Measurements from ENCODE around the gene CHRNA7. TPM values are rescaled to one million over a fixed set of nuclear protein-coding genes. Genes with fewer than 3 reads are reported as not detected.
A peak's percentile ranks its signal among the peaks of the same experiment; 100 is the strongest.

Gene CHRNA7
- 1 to 10 TPM; 1.6 to 9.1 (median 2.8) TPM for total RNA-seq

DNA sequence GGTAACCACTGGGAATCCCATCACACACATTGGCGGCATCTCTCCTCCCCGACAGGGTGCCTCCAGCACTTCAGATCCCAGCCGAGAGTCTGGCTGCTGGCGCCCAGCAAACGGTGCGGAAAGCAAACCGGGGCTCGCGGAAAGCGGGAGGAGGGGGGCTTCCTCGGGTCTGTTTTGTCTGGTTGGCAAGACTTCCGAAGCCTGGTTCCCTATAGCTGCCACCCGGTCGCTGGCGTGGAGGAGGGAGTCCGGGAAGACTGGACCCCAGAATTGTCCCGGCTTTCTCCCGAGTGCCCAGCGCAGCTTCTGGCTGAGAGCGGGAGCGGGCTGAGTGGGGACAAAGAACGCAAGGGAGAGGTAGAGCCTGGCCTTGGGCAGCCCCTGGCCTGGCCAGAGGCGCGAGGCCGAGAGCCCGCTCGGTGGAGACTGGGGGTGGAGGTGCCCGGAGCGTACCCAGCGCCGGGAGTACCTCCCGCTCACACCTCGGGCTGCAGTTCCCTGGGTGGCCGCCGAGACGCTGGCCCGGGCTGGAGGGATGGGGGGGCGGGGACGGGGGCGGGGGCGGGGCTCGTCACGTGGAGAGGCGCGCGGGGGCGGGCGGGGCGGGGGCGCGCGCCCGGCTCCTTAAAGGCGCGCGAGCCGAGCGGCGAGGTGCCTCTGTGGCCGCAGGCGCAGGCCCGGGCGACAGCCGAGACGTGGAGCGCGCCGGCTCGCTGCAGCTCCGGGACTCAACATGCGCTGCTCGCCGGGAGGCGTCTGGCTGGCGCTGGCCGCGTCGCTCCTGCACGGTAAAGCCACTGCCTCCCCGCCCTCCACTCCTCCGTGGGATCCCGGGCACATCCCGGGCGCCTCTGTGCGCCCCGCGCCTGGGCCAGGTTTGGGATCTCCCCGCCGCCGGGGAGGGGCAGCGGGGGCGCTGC lies at the start of gene CHRNA7:
CHRNA7 (plus strand) TSS at position 654 of the 920 bp plus-strand sequence; CDS start at position 734, 80 bp downstream.
- intact Hi-C loops (cut with DNase I; ENCODE audit: low total_unique reads) = no loop called here
- Histone ChIP-seq H3K36me3 (no peaks in the 10 kb centered on the region), H3K27me3 (no peaks in the 10 kb centered on the region), H3K9me3 (no peaks in the 10 kb centered on the region), H3K4me1 (peaks cover 0 to 4% of the 10 kb centered on the region in 2 donors), H3K27ac (peak within 1 kb of the TSS in 1 of 2 donors; percentile 50), H3K4me3 (peak within 1 kb of the TSS; percentile 44 to 71)
- TF ChIP-seq, protein P1, sequence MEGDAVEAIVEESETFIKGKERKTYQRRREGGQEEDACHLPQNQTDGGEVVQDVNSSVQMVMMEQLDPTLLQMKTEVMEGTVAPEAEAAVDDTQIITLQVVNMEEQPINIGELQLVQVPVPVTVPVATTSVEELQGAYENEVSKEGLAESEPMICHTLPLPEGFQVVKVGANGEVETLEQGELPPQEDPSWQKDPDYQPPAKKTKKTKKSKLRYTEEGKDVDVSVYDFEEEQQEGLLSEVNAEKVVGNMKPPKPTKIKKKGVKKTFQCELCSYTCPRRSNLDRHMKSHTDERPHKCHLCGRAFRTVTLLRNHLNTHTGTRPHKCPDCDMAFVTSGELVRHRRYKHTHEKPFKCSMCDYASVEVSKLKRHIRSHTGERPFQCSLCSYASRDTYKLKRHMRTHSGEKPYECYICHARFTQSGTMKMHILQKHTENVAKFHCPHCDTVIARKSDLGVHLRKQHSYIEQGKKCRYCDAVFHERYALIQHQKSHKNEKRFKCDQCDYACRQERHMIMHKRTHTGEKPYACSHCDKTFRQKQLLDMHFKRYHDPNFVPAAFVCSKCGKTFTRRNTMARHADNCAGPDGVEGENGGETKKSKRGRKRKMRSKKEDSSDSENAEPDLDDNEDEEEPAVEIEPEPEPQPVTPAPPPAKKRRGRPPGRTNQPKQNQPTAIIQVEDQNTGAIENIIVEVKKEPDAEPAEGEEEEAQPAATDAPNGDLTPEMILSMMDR (IDR thresholded peaks at IDR 0.05) = peak in 2 of 4 experiments; percentile 9 to 46
- peak in 1 of 2 donors; percentile 34 for TF ChIP-seq POLR2A (IDR thresholded peaks at IDR 0.05)
- peak in 1 of 2 donors; percentile 52 for DNase-seq

DNA sequence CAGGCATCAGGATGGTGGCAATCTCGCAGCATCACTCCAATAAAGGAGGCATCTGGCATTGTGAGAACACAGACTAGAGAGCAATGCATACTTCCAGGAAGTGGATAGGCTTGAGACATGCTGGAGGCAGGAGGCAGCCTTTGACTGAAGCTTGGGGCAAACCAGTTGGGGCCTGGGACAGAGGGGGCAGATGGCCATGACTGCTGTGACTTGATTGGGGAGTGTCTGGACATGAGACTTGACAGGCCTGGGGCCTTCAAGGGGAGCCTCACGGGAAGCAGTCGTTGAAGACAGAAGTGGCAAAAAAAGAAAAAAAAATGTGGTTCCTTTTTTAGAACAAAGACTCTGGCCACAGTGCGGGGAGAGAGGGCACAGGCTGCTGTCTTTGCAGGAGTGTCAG lies 44.7 kb upstream of the CHRNA7 start:
- H3K36me3 ChIP-seq = no peaks in the 10 kb centered on the region
- TF ChIP-seq, protein P1 (IDR thresholded peaks at IDR 0.05) = no peak
- TF ChIP-seq POLR2A (IDR thresholded peaks at IDR 0.05) = no peak
- H3K27ac ChIP-seq = no peak overlapping the region
- H3K4me1 ChIP-seq = no peaks in the 10 kb centered on the region
- intact Hi-C loops (cut with DNase I; ENCODE audit: low total_unique reads) = no loop called here
- DNase-seq = no peak
- H3K9me3 ChIP-seq = no peaks in the 10 kb centered on the region
- no peaks in the 10 kb centered on the region for H3K27me3 ChIP-seq
- no peak overlapping the region for H3K4me3 ChIP-seq

DNA sequence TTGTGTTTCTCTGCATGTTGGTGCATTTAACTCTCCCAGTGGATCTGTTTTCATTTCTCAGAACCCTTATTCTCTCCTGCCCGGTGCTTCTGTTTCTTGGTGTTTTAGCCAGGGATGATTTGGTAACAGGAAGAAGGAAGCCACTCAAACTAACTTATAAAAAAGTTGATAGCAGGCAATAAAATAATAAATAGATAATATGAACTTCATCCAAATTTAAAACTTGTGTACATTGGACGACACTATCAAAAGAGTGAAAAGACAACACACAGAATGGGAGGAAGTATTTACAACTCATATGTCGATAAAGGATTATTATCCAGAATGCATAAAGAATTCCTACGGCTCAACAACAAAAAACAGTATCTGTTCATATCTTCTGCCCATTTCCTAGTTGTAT lies 37.3 kb upstream of the CHRNA7 start:
- Histone ChIP-seq H3K36me3 (no peaks in the 10 kb centered on the region), H3K4me1 (no peaks in the 10 kb centered on the region), H3K27me3 (no peaks in the 10 kb centered on the region), H3K27ac (no peak overlapping the region), H3K9me3 (no peaks in the 10 kb centered on the region), H3K4me3 (no peak overlapping the region)
- DNase-seq = no peak
- intact Hi-C loops (cut with DNase I; ENCODE audit: low total_unique reads) = no loop called here
- TF ChIP-seq, protein P1 (IDR thresholded peaks at IDR 0.05) = no peak
- TF ChIP-seq POLR2A (IDR thresholded peaks at IDR 0.05) = no peak

DNA sequence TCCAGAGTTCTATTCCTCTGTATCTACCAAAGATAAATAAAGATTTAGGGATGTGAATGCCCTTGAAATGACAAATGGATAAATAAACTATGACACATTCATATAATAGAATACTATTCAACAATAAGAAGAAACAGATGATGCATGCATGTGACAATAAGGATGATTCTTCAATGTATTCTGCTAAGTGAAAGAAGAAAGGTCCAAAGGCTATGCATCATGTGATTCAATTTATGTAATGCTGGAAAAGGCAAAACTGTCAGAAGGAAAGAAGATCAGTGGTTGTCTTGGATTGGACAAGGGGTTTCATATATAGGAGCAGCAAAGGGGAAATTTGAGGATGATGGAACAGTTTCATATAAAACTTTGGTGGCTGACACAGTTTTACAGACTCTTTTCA lies 32.6 kb upstream of the CHRNA7 start:
- Histone ChIP-seq H3K4me1 (no peaks in the 10 kb centered on the region), H3K36me3 (no peaks in the 10 kb centered on the region), H3K9me3 (no peaks in the 10 kb centered on the region), H3K27ac (no peak overlapping the region), H3K27me3 (no peaks in the 10 kb centered on the region), H3K4me3 (no peak overlapping the region)
- no peak for DNase-seq
- intact Hi-C loops (cut with DNase I; ENCODE audit: low total_unique reads) = no loop called here
- TF ChIP-seq, protein P1 (IDR thresholded peaks at IDR 0.05) = no peak
- TF ChIP-seq POLR2A (IDR thresholded peaks at IDR 0.05) = no peak

DNA sequence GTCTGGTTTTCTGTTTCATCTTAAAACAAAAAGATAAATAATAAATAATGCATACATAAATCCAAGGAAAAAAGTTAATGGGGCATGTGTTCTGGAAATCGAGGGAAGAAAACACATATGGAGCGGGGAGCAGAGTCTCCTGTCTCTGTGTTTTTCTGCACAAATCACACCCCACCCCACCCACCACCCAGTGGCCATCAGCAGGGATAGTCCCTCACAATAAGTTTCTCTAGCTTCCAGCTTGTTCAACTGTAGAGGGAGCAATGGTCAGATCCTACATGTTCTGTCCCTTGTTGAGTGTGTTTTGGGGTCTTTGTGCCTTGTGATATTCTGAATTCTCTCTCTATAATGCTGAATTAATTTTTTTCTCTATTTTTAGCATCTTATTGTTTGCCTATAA lies 26.8 kb upstream of the CHRNA7 start:
- Histone ChIP-seq H3K4me3 (no peak overlapping the region), H3K4me1 (no peaks in the 10 kb centered on the region), H3K27ac (no peak overlapping the region), H3K27me3 (no peaks in the 10 kb centered on the region), H3K36me3 (no peaks in the 10 kb centered on the region), H3K9me3 (no peaks in the 10 kb centered on the region)
- no peak for DNase-seq
- intact Hi-C loops (cut with DNase I; ENCODE audit: low total_unique reads) = no loop called here
- no peak for TF ChIP-seq POLR2A (IDR thresholded peaks at IDR 0.05)
- TF ChIP-seq, protein P1 (IDR thresholded peaks at IDR 0.05) = no peak

Data from uterus (tissue), 4 donors.